GM18867 (cell line): Measurements from ENCODE around the gene MYH10.
"Not testable (repeated sequence)": the region's sequence is repeated elsewhere in the genome, so short reads cannot be mapped to it uniquely, and the experiment has no call there.

ENCODE experiments used
- ATAC-seq: cut with Tn5 transposase; IDR thresholded peaks from one replicate; pipeline ENCODE4 v1.9.1; 2021; ENCODE audit warnings: mild to moderate bottlenecking, moderate library complexity; ENCODE audit not compliant: unreplicated experiment

Gene MYH10

GRCh38 chr17:8558144-8558543 lies 72.4 kb downstream of the MYH10 start:
- ATAC-seq: no peak

- ATAC-seq: no peak
Observed at GRCh38 chr17:8557176-8557806, 73.2 kb downstream of the MYH10 start.

- ATAC-seq: no peak
Observed at GRCh38 chr17:8556074-8556473, 74.5 kb downstream of the MYH10 start.

- ATAC-seq: no peak
Observed at GRCh38 chr17:8555062-8555461, 75.5 kb downstream of the MYH10 start.

- ATAC-seq: no peak
Observed at GRCh38 chr17:8552577-8553320, 77.8 kb downstream of the MYH10 start.

- no peak for ATAC-seq
Observed at GRCh38 chr17:8542599-8543502, 87.7 kb downstream of the MYH10 start.

- ATAC-seq: not testable (repeated sequence)
Observed at GRCh38 chr17:8539976-8540375, 90.5 kb downstream of the MYH10 start.

GRCh38 chr17:8537734-8538133 lies 92.8 kb downstream of the MYH10 start:
- no peak for ATAC-seq

- no peak for ATAC-seq
Observed at GRCh38 chr17:8534498-8535188, 95.9 kb downstream of the MYH10 start.

GRCh38 chr17:8532021-8532420 lies 98.5 kb downstream of the MYH10 start:
- ATAC-seq: no peak

GRCh38 chr17:8522577-8522976 lies 107.9 kb downstream of the MYH10 start:
- ATAC-seq: no peak

- ATAC-seq: no peak
Observed at GRCh38 chr17:8520981-8521380, 109.5 kb downstream of the MYH10 start.

- ATAC-seq: no peak
Observed at GRCh38 chr17:8518850-8519249, 111.7 kb downstream of the MYH10 start.

- no peak for ATAC-seq
Observed at GRCh38 chr17:8518326-8518725, 112.2 kb downstream of the MYH10 start.

- ATAC-seq: no peak
Observed at GRCh38 chr17:8514801-8515200, 115.7 kb downstream of the MYH10 start.

GRCh38 chr17:8506145-8506544 lies 124.4 kb downstream of the MYH10 start:
- ATAC-seq: no peak

GRCh38 chr17:8504460-8505207 lies 125.9 kb downstream of the MYH10 start:
- ATAC-seq: no peak

- ATAC-seq: no peak
Observed at GRCh38 chr17:8503807-8504206, 126.7 kb downstream of the MYH10 start.

- no peak for ATAC-seq
Observed at GRCh38 chr17:8503368-8503767, 127.2 kb downstream of the MYH10 start.

GRCh38 chr17:8502126-8502525 lies 128.4 kb downstream of the MYH10 start:
- no peak for ATAC-seq
